ENCODE measurements around the gene CHMP1B.
"Not testable (repeated sequence)": the region's sequence is repeated elsewhere in the genome, so short reads cannot be mapped to it uniquely, and the experiment has no call there.

Gene CHMP1B

GRCh38 chr18:11872479-11873136 lies 21.4 kb downstream of the CHMP1B start:
- DNase-seq = no peak

- no peak for DNase-seq
These were observed 22.6 kb downstream of the CHMP1B start for GRCh38 chr18:11873670-11874340.

- no peak for DNase-seq
These were observed 23.5 kb downstream of the CHMP1B start for GRCh38 chr18:11874676-11875075.

- DNase-seq = no peak
These were observed 26.4 kb downstream of the CHMP1B start for GRCh38 chr18:11877497-11878135.

- DNase-seq = no peak
These were observed 29.5 kb downstream of the CHMP1B start for GRCh38 chr18:11880586-11881304.

- DNase-seq = no peak
These were observed 31.4 kb downstream of the CHMP1B start for GRCh38 chr18:11882636-11883035.

- no peak for DNase-seq
These were observed 31.9 kb downstream of the CHMP1B start for GRCh38 chr18:11883153-11883552.

GRCh38 chr18:11884396-11885030 lies 33.3 kb downstream of the CHMP1B start:
- DNase-seq = no peak

GRCh38 chr18:11885278-11885947 lies 34.2 kb downstream of the CHMP1B start:
- no peak for DNase-seq

GRCh38 chr18:11886577-11887110 lies 35.4 kb downstream of the CHMP1B start:
- DNase-seq = no peak

- no peak for DNase-seq
These were observed 36.3 kb downstream of the CHMP1B start for GRCh38 chr18:11887328-11888128.

GRCh38 chr18:11888726-11889125 lies 37.5 kb downstream of the CHMP1B start:
- no peak for DNase-seq

- no peak for DNase-seq
These were observed 38.1 kb downstream of the CHMP1B start for GRCh38 chr18:11889284-11889683.

- no peak for DNase-seq
These were observed 40.5 kb downstream of the CHMP1B start for GRCh38 chr18:11891737-11892136.

GRCh38 chr18:11892438-11892837 lies 41.2 kb downstream of the CHMP1B start:
- not testable (repeated sequence) for DNase-seq

- DNase-seq = no peak
These were observed 46.6 kb downstream of the CHMP1B start for GRCh38 chr18:11897781-11898180.

GRCh38 chr18:11899063-11899462 lies 47.9 kb downstream of the CHMP1B start:
- DNase-seq = no peak

- DNase-seq = no peak
These were observed 50.7 kb downstream of the CHMP1B start for GRCh38 chr18:11901826-11902438.

GRCh38 chr18:11902522-11903292 lies 51.5 kb downstream of the CHMP1B start:
- DNase-seq = no peak

Data from right hindlimb (tissue), 1 donor.